ENCODE measurements around the gene THAP12.

- TF ChIP-seq CTCF (IDR thresholded peaks at IDR 0.05) (no peak), NR3C1 (IDR thresholded peaks at IDR 0.05) (no peak), RAD21 (conservative IDR thresholded peaks at IDR 0.05 in 1 of 2, IDR thresholded peaks at IDR 0.05 in 1 of 2) (no peak), CEBPB (IDR thresholded peaks at IDR 0.05) (no peak), MAFK (IDR thresholded peaks at IDR 0.05; ENCODE audit: partially characterized antibody) (no peak), REST (IDR thresholded peaks at IDR 0.05) (no peak), JUN (IDR thresholded peaks at IDR 0.05) (no peak)
Observed at GRCh38 chr11:76321340-76321739, 59.6 kb downstream of the THAP12 start.
